ENCODE results near the gene TMC6. TPM values are rescaled to one million over a fixed set of nuclear protein-coding genes. Genes with fewer than 3 reads are reported as not detected.
"Not testable (repeated sequence)": the region's sequence is repeated elsewhere in the genome, so short reads cannot be mapped to it uniquely, and the experiment has no call there.

Gene TMC6
- total RNA-seq, 4 donors from 2014 or later: 21.8 to 72.8 (median 51.3) TPM

- DNase-seq (ENCODE audit: low spot score) (no peak), ATAC-seq (ENCODE audit: low FRiP score) (no peak)
- TF ChIP-seq, protein P1, sequence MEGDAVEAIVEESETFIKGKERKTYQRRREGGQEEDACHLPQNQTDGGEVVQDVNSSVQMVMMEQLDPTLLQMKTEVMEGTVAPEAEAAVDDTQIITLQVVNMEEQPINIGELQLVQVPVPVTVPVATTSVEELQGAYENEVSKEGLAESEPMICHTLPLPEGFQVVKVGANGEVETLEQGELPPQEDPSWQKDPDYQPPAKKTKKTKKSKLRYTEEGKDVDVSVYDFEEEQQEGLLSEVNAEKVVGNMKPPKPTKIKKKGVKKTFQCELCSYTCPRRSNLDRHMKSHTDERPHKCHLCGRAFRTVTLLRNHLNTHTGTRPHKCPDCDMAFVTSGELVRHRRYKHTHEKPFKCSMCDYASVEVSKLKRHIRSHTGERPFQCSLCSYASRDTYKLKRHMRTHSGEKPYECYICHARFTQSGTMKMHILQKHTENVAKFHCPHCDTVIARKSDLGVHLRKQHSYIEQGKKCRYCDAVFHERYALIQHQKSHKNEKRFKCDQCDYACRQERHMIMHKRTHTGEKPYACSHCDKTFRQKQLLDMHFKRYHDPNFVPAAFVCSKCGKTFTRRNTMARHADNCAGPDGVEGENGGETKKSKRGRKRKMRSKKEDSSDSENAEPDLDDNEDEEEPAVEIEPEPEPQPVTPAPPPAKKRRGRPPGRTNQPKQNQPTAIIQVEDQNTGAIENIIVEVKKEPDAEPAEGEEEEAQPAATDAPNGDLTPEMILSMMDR (IDR thresholded peaks at IDR 0.05): no peak
These were observed 9.7 kb downstream of the TMC6 start for GRCh38 chr17:78118801-78119241.

DNA sequence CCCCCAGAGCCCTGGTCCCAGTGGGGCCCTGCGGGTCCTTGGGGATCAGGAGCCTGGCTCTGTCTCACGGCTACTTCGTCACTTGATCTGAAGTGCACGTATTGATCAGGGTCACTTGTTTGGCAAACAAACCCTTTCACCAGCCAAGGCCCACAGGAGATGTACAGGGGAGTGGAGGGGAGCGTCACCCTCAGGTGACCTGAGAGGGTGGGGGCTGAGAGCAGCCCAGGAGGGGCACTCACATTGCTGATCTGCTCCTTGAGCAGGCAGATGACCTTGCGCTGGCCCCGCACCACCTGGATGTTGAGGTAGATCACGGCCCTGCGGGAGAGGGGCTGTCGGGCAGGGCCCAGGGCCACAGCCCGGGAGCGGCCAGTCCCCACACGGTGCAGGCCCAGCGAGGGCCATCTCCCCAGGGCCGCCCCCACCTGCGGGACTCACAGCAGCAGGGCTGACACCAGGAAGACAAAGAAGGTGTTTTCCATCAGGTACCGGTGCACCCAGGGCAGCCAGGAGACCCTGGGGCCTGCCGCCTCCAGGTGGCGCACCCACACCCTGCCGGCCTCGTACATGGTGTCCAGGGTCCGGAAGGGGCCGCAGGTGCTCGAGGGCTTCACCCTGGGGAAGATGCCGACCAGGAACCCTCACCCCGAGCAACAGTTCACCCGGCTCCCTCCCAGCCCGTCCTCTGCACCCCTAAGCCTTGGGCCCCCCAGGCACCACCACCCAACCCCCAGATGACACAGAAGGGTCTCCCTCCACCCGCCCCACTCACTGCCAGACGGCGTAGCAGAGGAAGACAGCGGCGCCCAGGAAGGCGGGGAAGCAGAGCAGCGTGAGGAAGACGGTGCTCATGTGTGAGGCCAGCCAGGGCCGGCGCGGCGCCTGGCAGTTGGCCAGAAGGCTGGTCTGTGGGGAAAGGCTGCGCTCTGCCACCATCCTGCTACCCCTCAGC lies 11.3 kb downstream of the TMC6 start:
- DNase-seq (ENCODE audit: low spot score) (no peak), ATAC-seq (ENCODE audit: low FRiP score) (no peak)
- TF ChIP-seq, protein P1 (IDR thresholded peaks at IDR 0.05): no peak

DNA sequence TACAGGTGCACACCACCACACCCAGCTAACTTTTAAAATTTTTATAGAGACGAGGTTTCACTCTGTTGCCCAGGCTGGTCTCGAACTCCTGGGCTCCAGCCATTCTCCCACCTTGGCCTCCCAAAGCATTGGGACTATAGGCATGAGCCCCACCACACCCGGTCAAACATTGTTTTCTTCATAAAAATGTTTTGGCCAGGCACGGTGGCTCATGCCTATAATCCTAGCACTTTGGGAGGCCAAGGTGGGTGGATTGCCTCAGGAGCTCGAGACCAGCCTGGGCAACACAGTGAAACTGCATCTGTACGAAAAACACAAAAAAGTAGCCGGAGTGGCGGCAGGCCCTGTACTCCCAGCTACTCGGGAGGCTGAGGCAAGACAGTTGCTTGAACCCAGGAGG lies 12.1 kb downstream of the TMC6 start:
- ATAC-seq (ENCODE audit: low FRiP score): no peak
- TF ChIP-seq, protein P1 (IDR thresholded peaks at IDR 0.05): no peak
- no peak for DNase-seq (ENCODE audit: low spot score)

GRCh38 chr17:78115803-78116202 lies 12.8 kb downstream of the TMC6 start:
- DNase-seq (ENCODE audit: low spot score); ATAC-seq (ENCODE audit: low FRiP score): not testable (repeated sequence)

GRCh38 chr17:78114831-78115723 lies 13.5 kb downstream of the TMC6 start:
- TF ChIP-seq, protein P1 (IDR thresholded peaks at IDR 0.05): no peak
- no peak for ATAC-seq (ENCODE audit: low FRiP score)
- DNase-seq (ENCODE audit: low spot score): no peak

DNA sequence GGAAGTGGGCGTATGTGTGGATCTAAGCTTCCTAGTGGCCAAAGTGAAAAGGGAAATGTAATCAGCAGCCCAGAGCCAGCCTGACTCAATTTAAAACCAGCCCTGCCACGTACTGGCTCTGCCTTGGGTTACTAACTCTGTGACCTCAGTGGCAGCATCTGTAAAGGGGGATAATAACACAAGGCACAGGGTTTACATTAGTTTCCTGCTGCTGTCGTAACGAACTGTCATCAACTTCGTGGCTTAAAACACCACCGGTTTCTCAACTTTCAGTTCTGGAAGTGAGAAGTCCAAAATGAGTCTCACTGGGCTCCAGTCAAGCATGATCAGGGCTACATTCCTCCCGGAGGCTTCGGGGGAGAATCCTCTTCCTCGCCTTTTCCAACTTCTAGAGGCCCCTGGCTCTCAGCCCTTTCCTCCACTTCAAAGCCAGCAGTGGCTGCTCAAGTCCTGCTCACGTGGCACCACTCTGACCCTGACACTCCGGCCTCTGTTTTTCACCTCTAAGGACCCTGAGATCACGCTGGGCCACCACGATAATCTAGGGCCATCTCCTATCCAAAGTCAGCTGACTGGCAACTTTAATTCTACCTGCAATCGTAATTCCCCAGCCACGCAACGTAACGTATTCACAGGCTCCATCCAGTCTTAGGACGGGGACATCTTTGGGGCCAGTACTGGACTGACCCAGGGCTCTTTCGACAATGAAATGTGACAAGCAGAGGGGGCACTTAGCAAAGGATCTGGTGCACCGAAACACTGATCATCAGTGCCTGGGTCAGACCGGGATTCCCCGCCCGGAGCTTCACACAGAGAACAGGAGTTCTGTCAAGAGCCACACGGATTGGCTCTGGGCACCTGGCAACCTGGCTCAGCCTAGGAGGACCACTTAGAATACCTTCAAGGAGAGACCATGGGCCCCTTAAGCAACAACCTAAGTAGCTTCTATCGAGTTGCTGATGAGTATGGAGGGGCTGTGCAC lies 14.5 kb downstream of the TMC6 start:
- TF ChIP-seq, protein P1 (IDR thresholded peaks at IDR 0.05): no peak
- ATAC-seq (ENCODE audit: low FRiP score): no peak
- DNase-seq (ENCODE audit: low spot score): no peak

Data from omental fat pad (tissue), 4 donors.